ENCODE data around the gene NAB2.
"Not testable (repeated sequence)": the region's sequence is repeated elsewhere in the genome, so short reads cannot be mapped to it uniquely, and the experiment has no call there.

The NAB2 gene

DNA sequence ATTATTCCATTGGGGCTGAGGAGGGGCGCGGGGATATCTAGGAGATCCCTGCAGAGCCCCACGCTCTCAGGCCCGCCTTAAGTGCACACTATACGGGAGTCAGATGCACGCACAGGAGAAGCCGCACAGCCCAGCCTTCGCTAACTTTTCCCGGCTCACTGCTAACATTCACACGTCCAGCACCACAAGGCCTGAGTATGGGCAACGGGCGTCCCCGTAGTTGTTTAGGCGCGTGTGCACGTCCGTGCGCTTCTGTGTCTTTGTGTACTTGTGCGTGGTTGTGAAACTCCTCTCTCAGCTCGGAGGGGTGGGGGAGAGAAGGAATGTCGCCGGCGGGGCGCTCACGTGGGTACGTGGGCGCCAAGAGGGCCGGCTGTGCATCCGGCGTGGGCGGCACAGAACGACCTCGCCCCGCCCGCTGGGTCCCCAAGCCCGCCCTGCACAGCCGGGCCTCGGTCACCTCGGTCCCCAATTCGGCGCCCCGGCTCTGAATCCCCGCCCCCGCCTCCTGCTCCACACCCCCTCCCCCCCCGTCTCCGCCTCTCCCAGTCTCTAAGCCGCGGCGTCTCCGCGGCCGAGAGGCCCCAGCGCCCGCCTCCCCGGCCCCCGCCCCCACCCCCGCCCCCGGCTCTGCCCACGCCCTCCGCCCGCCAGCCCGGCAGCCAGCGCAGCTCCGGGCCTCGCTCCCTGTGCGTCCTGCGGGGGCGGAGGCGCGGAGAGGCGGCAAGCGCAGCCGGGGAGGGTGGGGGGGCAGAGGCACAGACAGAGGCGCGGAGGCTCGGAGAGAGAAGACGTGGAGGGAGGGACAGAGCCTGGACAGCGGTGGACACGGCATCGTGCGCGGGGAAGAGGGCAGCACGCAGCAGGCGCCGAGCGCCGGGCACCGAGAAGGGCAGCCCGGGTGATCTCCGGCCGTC is at the start of gene NAB2:
Gene NAB2 (plus strand): TSS at position 761 of the 917 bp plus-strand sequence. CDS start 158 bp downstream, outside the sequence.
- DNase-seq (ENCODE audit: low read depth): peak; percentile 92

GRCh38 chr12:57040211-57040610 is 48.7 kb upstream of the NAB2 start:
- no peak for DNase-seq (ENCODE audit: low read depth)

- no peak for DNase-seq (ENCODE audit: low read depth)
Observed at GRCh38 chr12:57040750-57041149, 48.2 kb upstream of the NAB2 start.

DNA sequence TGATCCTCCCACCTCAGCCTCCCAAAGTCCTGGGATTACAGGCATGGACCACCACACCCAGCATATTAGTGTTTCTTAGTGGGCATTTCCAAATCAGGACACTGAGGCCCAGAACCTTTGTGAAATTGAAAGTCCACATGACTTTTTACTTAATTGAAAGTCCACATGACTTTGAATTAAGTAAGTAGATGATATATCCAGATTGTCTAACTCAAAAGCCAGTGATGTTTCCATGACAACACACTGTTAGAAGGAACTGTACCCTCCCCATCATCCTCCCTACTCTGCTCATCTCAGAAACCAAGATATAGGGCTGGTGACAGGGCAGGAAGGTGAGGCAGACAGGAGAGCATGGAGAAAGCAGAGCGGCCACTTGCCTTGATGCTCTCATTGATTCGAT is 46.2 kb upstream of the NAB2 start:
- no peak for DNase-seq (ENCODE audit: low read depth)

DNA sequence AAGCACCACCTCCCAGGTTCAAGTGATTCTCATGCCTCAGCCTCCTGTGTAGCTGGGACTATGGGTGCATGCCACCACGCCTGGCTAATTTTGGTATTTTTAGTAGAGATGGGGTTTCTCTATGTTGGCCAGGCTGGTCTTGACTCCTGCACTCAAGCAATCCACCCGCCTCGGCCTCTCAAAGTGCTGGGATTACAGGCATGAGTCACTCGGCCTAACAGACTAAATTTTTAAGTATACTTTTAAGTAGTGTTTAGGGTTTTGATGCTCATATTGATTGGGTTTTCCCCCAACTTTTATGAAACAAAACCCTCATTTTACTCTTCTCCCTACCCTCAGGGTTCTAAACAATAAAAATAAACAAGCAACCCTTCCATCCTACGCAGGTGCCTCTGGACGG is 44.4 kb upstream of the NAB2 start:
- no peak for DNase-seq (ENCODE audit: low read depth)

DNA sequence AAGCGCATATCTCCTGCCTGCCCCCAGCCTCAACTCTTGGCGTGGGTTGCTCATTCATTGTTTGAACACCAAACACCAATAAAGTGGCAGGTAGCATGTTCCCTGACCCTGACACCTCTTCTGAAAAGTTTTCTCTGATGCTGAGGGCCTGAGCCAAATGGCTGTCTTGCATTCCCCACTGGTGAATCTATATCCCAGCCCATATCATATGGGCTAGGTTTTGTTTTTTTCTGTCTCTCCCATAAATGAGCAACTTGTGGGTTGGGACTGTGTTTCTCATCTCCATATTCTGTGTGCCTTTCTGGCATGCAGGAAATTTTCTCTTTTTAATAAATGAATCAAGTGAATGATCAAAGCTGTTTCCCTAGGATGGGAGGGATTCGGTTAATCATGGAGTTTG is 44.0 kb upstream of the NAB2 start:
- DNase-seq (ENCODE audit: low read depth): no peak

GRCh38 chr12:57046086-57046791 is 42.7 kb upstream of the NAB2 start:
- DNase-seq (ENCODE audit: low read depth): no peak

- DNase-seq (ENCODE audit: low read depth): no peak
Observed at GRCh38 chr12:57046947-57047890, 41.7 kb upstream of the NAB2 start.

GRCh38 chr12:57047981-57048380 is 40.9 kb upstream of the NAB2 start:
- DNase-seq (ENCODE audit: low read depth): no peak

DNA sequence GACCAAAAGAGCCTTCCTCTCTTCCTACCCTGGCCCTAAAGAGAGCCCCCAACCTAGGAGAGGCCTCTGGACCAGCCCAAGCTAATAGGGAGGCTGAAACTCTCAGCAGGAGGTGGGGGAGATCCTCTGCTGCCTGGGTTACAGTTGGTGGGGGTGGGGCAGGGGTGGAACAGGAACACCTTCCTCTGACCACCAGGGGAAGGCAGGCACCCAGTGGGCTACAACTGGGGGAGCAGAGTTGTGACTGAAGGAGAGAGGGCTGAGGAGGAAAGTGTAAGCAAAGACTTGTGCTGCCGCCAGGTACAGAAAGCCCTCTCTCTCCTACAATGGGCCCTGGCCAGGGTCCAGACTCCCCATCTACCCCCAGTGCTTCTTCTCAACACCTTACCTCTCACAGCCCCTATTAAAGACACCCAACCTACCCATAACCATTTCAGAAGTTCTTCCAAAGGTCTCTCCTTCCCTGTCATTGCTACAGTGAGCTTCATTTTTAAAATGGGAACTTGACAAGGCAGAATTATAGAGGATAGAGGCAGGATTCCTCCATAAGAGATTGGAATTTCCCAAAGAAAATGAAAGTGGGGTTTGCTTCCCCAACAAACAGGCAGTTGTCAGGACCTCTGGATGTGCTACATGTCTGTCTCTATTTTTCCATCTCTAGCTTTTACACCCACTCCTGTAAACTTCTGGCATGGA is 40.3 kb upstream of the NAB2 start:
- no peak for DNase-seq (ENCODE audit: low read depth)

DNA sequence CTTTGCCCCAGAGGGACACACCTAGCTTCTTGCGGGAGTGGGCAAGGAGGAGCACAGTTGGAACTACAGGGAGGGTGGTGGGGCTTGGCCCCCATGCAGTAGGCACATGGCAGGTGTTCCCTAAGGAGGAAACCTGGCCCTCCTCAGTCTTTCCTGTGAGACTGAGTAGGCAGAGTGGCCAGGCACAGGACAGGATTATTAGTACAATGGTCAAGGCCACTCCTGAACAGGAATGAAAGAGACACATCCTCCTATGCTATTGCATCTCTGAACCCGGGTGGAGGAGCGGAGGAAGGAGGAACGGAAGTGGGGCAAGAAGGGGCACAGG is 39.8 kb upstream of the NAB2 start:
- DNase-seq (ENCODE audit: low read depth): no peak

DNA sequence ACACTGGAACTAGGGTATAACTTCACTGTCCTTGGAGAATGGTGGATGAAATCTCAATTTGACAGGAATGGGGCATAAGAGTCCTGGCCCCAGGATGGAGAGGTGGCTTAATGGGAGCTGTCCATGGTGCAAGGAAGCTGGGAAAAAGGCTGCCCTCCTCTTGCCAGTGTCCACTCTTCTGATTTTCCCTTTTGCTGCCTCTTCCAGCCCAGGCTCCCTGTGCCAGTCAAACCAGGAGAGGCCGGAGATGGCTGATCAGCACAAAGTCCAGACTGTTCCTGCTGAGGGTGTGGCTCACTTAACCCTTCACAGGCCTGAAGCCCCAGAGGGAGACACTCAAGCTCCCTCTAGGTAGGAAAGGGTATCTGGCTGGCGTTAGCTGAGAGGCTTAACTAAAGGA is 39.0 kb upstream of the NAB2 start, which contains the start of gene MYO1A:
Gene MYO1A (minus strand): TSS at position 240 of the 400 bp plus-strand sequence. CDS start 1,806 bp downstream, outside the sequence.
- DNase-seq (ENCODE audit: low read depth): no peak

DNA sequence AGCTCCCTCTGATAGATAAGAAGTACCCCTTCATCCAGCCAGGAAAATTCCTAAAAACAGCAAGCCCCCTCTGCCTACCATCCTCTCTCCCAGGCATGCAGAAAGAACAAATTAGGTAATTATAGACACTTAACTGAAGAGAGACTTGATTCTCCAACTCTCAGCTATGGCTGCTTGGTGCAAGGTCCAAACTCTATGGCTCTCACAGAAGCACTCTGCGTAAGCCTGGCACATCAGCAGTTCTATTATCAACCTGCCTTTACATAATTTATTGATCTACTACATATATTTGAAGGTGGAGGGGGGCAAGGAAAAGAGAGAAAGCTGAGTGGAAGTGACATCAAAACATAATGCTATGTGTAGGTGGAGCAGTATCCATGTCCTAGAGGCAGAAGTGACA is 37.9 kb upstream of the NAB2 start:
- no peak for DNase-seq (ENCODE audit: low read depth)

- DNase-seq (ENCODE audit: low read depth): not testable (repeated sequence)
Observed at GRCh38 chr12:57053146-57053545, 35.8 kb upstream of the NAB2 start.

GRCh38 chr12:57053901-57054300 is 35.0 kb upstream of the NAB2 start:
- not testable (repeated sequence) for DNase-seq (ENCODE audit: low read depth)

DNA sequence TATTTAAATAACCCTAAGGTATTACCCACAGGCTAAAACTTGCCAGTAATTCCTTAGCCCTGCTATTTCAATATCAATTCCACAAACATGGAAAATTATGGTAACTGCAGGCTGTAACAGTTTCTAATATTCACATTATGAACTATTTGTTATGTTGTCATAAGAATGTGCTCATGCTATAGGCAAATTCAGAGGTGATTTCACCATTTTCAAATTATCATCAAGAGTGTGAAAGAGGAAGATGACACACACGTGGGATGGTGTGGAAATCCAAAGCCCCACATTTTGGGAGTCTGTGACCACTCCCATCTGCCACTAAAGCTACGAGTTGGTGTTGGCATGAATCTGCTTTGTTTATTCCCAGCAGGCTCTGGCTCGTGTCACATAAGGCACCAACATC is 33.1 kb upstream of the NAB2 start:
- DNase-seq (ENCODE audit: low read depth): no peak

DNA sequence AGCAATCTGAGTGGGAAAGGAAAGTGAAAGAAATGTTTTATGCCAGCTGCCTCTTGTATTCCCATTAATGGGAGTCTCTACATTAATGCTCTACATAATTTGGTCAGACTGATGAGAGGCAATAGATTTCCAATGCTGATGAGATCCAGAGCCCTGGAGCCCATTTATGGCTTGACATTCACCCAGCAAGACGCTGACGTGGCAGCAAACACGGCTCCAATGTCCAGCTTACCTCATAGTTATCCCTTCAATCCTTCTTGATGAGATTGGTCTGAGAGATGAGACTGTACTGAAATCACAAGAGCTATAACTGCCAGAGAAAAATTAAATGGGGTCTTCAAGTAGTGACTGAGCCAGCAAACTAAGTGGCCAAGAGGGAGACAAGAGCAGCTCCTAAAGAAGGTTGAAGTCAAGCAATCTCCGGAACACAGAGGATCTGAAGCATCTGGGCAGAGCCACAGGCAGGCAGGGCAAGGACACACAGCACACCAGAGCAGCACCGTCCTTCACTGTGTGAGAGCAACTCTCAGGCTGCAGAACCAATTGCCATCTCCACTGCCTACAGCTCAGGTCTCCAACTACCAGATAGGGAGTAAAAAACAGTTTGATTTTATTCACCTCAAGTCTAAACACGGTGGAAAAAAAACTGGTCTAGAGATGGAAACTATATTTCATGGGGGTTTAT is 31.7 kb upstream of the NAB2 start:
- DNase-seq (ENCODE audit: low read depth): no peak

- no peak for DNase-seq (ENCODE audit: low read depth)
Observed at GRCh38 chr12:57058454-57058853, 30.5 kb upstream of the NAB2 start.

GRCh38 chr12:57063991-57064685 is 24.8 kb upstream of the NAB2 start:
- DNase-seq (ENCODE audit: low read depth): no peak

GRCh38 chr12:57066245-57066644 is 22.7 kb upstream of the NAB2 start:
- no peak for DNase-seq (ENCODE audit: low read depth)
